GM10248 (cell line): ENCODE data around the gene KCNK10.

Experiments
- CTCF ChIA-PET: fragments of 300-600 bp; sonication (Branson Sonifier 250); formaldehyde crosslinking; extraction: SDS; loops from one replicate; lab custom pipeline; 2021; ENCODE audit warnings: antibody characterized with exemption; lab: Yijun Ruan, JAX
- POLR2A ChIA-PET: fragments of 350-650 bp; sonication (Branson Sonifier 250); formaldehyde crosslinking; extraction: SDS; loops from one replicate; lab custom pipeline; 2020; ENCODE audit warnings: antibody characterized with exemption; lab: Yijun Ruan, JAX
- DNase-seq: peaks from one replicate; pipeline ENCODE4 v3.0.0; 2012; ENCODE audit errors: extremely low spot score
- TF ChIP-seq, protein P1 (sequence below): IDR thresholded peaks from 2 replicates; pipeline ENCODE4 v1.5.1; 2012; ENCODE audit warnings: mild to moderate bottlenecking, low read depth; ENCODE audit errors: extremely low read depth, missing control alignments, control extremely low read depth

KCNK10 gene

DNA sequence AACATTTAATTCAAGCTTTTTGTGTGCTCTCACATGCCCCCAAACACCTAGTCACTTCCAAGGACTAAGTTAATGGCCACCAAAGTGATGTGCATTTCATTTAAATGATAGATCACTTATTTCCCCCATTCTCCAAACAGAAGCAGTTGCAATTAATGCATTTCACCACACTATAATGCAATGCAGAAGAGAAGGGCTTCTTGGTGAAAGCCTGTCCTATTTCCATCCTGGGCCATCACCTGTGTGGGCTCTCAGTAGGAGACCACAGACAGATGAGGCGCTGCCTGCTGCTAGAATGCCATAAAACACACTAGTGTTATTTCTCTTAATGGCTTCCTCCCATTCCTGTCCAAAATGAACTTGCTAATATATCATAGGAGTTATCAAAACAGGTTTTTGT, 166.9 kb downstream of the KCNK10 start:
- DNase-seq = no peak
- TF ChIP-seq, protein P1, sequence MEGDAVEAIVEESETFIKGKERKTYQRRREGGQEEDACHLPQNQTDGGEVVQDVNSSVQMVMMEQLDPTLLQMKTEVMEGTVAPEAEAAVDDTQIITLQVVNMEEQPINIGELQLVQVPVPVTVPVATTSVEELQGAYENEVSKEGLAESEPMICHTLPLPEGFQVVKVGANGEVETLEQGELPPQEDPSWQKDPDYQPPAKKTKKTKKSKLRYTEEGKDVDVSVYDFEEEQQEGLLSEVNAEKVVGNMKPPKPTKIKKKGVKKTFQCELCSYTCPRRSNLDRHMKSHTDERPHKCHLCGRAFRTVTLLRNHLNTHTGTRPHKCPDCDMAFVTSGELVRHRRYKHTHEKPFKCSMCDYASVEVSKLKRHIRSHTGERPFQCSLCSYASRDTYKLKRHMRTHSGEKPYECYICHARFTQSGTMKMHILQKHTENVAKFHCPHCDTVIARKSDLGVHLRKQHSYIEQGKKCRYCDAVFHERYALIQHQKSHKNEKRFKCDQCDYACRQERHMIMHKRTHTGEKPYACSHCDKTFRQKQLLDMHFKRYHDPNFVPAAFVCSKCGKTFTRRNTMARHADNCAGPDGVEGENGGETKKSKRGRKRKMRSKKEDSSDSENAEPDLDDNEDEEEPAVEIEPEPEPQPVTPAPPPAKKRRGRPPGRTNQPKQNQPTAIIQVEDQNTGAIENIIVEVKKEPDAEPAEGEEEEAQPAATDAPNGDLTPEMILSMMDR = no peak
- CTCF ChIA-PET = no interaction called here
- POLR2A ChIA-PET = no interaction called here

DNA sequence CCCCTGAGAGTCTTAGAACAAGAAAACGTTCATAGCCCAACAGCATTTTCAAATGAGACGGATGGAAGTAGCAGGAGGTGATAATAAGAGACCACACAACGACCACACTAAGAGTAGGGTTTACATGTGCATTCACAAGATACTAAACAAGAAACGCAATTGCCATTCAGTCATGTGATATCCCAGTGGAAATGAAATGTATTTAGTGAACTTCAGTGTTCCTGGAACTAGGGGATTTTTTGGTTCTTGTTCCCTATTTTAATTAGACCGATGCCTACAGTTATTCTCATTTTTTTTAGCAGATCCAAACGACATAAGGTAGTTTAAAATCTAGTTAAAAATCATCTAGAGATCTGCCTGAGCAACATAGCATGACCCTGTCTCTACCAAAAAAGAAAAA, 168.1 kb downstream of the KCNK10 start:
- no peak for DNase-seq
- TF ChIP-seq, protein P1 = no peak
- ChIA-PET POLR2A (no interaction called here), CTCF (no interaction called here)

DNA sequence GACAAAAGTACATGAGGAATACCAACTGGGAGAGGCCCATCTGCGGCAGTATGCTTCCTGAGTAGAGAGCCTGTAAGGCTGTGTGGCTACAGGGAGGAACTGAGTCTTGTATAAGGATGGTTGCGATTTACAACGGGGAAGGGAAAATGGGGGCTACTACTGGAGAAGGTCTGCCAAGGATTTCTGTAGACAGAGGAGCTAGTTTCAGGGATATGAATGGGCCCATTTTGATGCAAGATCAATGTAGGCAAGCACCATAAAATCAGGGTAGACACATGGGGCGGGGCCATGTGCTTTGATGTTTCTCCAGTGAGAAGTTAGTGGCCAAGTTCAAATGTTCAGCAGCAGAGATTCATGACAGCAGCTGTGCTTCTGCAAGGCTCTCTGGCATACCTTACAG, 168.7 kb downstream of the KCNK10 start:
- POLR2A ChIA-PET = no interaction called here
- DNase-seq = no peak
- CTCF ChIA-PET = no interaction called here
- TF ChIP-seq, protein P1 = no peak

DNA sequence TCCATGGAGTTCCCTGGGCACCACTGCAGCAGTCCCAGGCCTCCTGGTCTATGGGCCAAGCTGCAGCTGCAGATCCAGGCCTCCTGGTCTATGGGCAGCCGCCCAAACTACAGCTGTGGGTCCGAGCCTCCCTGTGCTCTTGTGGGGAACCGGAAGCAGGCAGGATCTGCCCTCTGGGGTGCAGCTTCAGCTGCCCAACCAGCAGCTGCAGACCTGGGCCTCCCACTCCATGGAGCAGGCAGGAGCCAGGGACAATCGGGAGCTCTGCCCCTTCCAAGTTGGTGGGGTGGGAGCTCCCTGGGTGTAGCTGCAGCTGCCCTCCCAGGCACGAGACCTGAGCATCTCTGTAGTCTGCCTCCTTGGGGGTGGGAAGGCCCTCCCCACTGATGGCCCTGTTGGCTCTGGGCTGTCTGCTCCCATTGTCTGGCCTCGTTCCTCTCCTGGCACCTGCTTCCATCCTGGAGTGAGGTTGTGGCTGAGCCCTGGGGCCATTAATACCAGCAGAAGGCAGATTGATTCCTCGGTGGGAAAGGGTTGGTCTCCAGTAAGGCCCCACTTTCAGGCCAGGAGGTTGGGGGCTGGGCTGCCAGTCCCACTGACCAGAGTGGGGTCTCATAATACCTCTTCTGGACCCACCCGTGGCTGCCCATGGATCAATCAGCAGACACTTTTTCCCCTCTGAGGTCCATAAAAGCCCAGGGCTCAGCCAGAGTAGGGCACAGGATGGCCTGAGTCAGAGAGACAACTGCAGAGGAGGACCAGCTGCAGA, 176.0 kb downstream of the KCNK10 start:
- TF ChIP-seq, protein P1 = no peak
- no peak for DNase-seq
- ChIA-PET POLR2A (no interaction called here), CTCF (interaction anchor here (1.1 kb wide), 1 partner anchor 22 kb away, joined by 6 read pairs; no protein-coding TSS in a partner anchor)

DNA sequence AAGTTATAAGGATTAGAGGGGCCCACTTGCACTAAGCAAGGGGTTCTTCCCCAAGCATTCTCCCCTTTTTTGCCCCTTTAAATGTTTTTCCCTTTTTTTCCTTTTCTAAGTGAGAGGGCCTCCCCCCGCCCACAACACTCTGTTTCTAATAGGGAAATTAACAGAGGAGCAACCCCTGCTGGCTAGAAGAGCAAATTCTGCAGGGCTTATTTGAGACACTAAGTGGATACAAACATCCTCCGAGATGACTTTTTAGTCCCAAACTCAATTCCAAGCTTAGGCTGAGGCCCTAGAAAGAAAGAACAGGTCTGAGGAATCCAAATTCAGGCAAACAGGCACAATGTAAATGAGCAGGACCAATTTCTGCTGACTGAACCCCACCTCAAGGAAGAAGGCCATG, 179.3 kb downstream of the KCNK10 start:
- no peak for DNase-seq
- TF ChIP-seq, protein P1 = no peak
- POLR2A ChIA-PET = no interaction called here
- CTCF ChIA-PET = no interaction called here

DNA sequence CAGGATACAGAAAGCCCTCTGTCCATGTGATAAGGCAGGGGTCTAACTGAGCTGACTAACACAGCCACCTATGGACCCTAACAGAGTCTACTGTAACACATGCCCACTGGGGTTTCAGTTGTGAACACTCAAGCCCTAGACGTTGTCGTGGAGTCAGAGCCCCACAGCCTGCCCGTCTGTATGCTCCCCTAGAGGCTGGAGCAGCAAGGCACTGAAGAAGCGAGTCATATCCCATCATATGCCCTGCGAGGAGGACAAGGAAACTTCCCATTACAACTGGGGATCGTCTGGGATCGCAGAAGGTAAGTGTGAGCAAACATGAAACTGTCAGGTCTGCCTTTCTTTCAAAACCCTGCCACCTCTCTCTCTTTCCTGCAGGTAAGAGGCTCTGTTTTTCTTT, 180.1 kb downstream of the KCNK10 start:
- DNase-seq = no peak
- CTCF ChIA-PET = interaction anchor here (0.7 to 1.6 kb wide), 2 partner anchors 196 to 197 kb away, joined by 4 read pairs; no protein-coding TSS in a partner anchor
- TF ChIP-seq, protein P1 = no peak
- POLR2A ChIA-PET = no interaction called here
